Myocyte (in vitro differentiated cells): ENCODE data around the gene ZCCHC7. TPM values are rescaled to one million over a fixed set of nuclear protein-coding genes. Genes with fewer than 3 reads are reported as not detected.

ENCODE experiments used
- DNase-seq: peaks from one replicate; pipeline ENCODE4 v3.0.0-alpha.2; 2012; ENCODE audit warnings: low read depth
- total RNA-seq: library from RNA; depleted of rRNA; stranded (reverse); fragments of >200 nt; gene quantifications from 2 replicates; pipeline ENCODE4 v1.2.3, GENCODE V29; 2014

ZCCHC7 gene
- total RNA-seq, 1 donor from 2014 or later: 21.0 TPM

DNA sequence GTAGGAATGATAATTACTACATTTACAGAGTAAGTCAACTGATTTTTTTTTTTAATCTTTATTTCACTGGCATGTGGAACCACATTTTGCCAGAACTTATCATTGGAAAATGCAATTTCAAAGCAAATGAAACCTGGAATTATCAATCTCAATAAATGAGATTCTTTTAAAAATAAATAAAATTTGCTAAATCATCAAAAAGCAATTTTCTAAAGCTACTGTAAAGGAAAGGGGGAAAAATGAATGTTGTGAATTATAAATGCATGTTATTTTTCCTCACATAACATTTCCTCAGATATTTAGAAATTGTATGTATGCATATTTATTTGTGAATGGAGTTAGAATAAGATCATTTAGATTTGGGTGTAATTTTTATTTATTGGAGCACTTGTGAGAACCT is 212.2 kb downstream of the ZCCHC7 start:
- no peak for DNase-seq

GRCh38 chr9:37333288-37333687 is 212.9 kb downstream of the ZCCHC7 start:
- no peak for DNase-seq

- no peak for DNase-seq
Observed at GRCh38 chr9:37335238-37335637, 214.9 kb downstream of the ZCCHC7 start.

- no peak for DNase-seq
Observed at GRCh38 chr9:37336150-37336549, 215.8 kb downstream of the ZCCHC7 start.

DNA sequence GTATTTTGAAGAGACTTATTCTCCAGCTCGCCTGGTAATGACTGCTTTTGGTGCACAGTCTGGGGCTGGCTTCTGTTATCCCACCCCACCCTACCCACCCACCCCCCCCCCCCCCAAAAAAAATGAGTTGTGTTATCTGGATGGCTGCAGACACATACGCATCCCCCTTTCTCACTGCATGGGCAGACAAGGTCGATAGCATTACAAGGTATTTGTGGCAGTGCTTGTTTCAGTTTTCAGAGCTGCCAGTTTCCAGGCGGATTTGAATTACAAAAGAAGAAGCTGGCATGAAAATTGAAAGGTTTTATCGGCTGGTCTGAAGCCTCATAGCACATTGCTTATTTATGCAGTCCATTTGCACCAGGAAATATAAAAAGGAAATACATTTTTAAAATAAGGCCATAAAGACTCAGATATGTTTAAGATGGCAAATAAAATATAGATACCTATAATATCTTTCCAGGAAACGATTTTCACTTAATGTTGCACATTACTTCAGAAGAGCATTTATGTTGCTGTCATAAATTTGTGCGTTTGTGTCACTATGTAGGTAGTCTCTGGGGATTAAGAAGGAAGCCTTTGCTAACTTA is 217.0 kb downstream of the ZCCHC7 start:
- no peak for DNase-seq

GRCh38 chr9:37338218-37338617 is 217.8 kb downstream of the ZCCHC7 start:
- no peak for DNase-seq

DNA sequence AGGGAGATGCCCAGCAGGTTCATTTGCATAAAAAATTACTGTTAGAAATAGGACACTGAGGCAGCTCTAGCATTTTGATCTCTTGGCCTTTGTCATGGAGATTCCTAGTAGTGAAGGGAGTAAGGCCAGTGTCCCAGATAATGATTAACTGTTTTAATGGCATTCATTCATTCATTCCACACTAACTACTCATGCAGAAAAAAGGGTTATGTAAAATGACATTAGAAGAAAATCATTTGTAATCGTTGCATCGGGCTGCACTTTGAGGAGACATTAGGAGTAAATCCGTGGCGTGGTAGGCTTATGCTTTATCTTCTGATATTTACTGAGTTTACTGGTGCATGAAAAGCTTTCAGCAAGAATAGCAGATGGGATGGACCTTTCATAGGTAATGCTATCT is 219.5 kb downstream of the ZCCHC7 start:
- no peak for DNase-seq

GRCh38 chr9:37340961-37341360 is 220.6 kb downstream of the ZCCHC7 start:
- no peak for DNase-seq

- DNase-seq: no peak
Observed at GRCh38 chr9:37341704-37342103, 221.3 kb downstream of the ZCCHC7 start.

- no peak for DNase-seq
Observed at GRCh38 chr9:37342493-37342892, 222.1 kb downstream of the ZCCHC7 start.

GRCh38 chr9:37342895-37343294 is 222.5 kb downstream of the ZCCHC7 start:
- DNase-seq: no peak

DNA sequence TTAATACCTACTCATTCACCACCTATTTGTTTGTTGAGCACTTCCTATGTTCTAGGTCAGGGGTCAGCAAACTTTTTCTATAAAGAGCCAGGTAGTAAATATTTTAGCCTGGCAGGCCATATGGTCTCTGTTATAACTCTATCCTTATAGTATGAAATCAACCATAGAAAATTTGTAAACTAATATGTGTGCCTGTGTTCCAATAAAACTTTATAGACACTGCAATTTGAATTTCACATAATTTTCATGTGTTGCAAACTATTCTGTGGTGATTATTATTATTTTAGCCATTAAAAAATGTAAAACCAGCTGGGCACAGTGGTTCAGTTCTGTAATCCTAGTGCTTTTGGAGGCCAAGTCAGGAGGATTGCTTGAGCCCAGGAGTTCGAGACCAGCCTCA is 223.3 kb downstream of the ZCCHC7 start:
- DNase-seq: no peak

DNA sequence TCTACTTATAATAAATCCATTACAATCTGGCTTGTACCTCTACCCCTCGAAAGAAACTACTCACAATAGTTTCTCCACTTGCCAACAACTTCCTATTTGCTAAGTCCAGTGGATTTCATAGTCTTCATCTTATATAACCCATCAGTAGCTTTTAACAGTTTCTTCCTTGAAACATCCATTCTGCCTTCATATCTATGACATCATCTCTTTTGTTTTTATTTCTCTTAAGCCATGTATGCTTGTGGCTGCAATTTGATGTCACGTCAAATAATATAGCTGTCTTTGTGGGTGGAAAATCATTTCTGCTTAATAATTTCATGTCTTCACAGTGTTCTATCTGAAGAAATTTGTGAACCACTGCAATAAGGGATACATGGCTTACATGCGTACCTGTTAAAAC is 224.7 kb downstream of the ZCCHC7 start:
- no peak for DNase-seq

- DNase-seq: no peak
Observed at GRCh38 chr9:37348917-37349316, 228.5 kb downstream of the ZCCHC7 start.

GRCh38 chr9:37350486-37351190 is 230.3 kb downstream of the ZCCHC7 start:
- peak; percentile 10 for DNase-seq

GRCh38 chr9:37353791-37354190 is 233.4 kb downstream of the ZCCHC7 start:
- DNase-seq: no peak

DNA sequence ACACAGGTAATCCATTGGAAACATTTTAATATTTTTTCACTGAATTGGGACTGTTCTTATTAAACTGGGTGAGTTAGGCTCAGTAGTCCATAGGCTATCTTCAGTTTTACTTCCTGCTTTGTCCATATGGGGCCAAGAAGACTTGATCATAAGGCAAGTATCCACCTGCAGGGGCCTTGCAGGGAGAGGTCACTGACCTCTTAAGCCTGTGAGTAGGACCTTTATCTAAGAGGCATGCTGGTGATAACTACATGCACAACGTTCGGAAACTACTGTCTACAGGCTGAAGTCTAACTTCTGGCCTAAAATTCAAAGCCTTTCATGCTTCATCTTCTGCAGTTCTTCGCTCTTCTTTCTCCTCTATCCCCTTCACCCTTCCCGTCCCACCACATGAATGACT is 242.1 kb downstream of the ZCCHC7 start:
- DNase-seq: no peak

GRCh38 chr9:37363124-37363523 is 242.8 kb downstream of the ZCCHC7 start:
- DNase-seq: no peak

GRCh38 chr9:37364136-37364535 is 243.8 kb downstream of the ZCCHC7 start:
- no peak for DNase-seq

- DNase-seq: no peak
Observed at GRCh38 chr9:37364751-37365360, 244.5 kb downstream of the ZCCHC7 start.

DNA sequence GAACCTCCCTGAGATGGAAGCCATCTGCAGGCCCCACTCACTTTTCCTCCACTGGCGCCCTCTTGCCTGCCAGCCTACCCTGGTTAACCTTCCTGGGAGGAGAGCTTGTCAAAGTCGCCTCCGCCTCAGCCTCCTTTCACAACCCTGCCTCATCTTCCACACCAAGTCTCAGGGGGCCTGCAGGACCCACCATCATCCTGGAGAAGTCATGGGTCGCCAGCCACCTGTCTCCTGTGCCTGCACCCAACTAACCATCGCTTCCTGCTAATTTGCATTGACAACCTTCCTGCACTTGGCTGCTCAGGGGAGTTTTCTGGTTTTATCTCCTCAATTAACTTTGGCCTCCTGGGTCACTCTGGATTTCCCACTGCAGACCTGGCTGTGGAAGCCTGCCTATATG is 249.3 kb downstream of the ZCCHC7 start:
- DNase-seq: no peak

DNA sequence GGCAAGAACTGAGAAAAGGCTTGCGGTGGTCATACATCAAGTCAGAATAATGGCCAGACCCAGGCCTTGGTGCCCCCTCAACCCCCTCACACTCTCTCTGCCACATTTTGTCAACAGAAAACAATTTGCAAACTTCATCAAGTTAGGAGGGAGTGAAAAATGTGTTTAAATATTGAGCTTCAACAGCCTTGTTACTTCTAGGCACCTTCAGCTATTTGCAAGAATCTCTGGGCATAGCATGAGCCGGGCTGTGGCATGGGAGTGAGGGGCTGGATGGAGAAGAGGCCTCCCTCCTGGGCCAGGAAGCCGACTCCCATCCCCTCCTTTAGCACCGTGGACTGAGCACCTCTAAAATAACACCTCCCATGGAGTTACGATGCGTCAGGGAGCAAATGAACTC is 249.9 kb downstream of the ZCCHC7 start:
- no peak for DNase-seq
